Measurements from ENCODE around the gene COX8C.

The COX8C gene

DNA sequence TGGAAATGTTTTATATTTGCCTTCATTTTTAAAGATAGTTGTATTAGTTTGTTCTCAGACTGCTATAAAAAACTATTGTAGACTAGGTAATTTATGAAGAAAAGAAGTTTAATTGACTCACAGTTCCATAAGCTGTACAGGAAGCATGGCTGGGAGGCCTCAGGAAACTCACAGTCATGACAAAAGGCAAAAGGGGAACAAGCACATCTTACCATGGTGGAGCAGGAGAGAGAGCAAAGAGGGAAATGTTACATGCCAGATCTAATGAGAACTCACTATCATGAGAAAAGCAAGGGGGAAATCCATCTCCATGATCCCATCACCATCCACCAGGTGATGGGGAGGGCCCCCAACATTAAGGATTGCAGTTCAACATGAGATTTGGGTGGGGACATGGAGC is 48.2 kb downstream of the COX8C start:
- TF ChIP-seq, protein P1, sequence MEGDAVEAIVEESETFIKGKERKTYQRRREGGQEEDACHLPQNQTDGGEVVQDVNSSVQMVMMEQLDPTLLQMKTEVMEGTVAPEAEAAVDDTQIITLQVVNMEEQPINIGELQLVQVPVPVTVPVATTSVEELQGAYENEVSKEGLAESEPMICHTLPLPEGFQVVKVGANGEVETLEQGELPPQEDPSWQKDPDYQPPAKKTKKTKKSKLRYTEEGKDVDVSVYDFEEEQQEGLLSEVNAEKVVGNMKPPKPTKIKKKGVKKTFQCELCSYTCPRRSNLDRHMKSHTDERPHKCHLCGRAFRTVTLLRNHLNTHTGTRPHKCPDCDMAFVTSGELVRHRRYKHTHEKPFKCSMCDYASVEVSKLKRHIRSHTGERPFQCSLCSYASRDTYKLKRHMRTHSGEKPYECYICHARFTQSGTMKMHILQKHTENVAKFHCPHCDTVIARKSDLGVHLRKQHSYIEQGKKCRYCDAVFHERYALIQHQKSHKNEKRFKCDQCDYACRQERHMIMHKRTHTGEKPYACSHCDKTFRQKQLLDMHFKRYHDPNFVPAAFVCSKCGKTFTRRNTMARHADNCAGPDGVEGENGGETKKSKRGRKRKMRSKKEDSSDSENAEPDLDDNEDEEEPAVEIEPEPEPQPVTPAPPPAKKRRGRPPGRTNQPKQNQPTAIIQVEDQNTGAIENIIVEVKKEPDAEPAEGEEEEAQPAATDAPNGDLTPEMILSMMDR (IDR thresholded peaks at IDR 0.05; ENCODE audit: control insufficient read depth, insufficient read depth, low read depth, low read length, missing control alignments), result no peak
- DNase-seq (ENCODE audit: low read depth), result no peak
- no peak overlapping the region for H3K4me3 ChIP-seq (ENCODE audit: control insufficient read depth, low read depth, low read length)

DNA sequence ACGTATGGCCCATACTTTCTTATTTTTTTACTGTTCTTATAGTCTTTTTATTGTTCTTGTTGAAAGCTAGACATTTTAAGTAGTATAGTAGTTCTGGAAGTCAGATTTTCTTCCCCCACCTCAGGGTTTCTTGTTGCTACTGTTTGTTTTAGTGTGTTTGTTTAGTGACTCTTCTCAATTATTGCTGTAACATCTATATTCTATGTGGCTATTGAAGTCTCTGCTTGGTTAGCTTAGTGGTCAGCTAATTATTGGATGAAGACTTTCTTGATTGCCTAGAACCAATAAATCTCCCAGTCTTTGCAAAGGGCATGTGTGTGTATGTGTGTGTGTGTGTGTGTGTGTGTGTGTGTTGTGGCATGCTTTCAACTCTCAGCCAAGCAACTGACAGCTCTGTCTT is 49.5 kb downstream of the COX8C start:
- no peak for DNase-seq (ENCODE audit: low read depth)
- H3K4me3 ChIP-seq (ENCODE audit: control insufficient read depth, low read depth, low read length), result no peak overlapping the region
- TF ChIP-seq, protein P1 (IDR thresholded peaks at IDR 0.05; ENCODE audit: control insufficient read depth, insufficient read depth, low read depth, low read length, missing control alignments), result no peak
